GM10248 (cell line): ENCODE measurements around the gene SBK2.

Source experiments
- CTCF ChIA-PET: fragments of 300-600 bp; sonication (Branson Sonifier 250); formaldehyde crosslinking; extraction: SDS; loops from one replicate; lab custom pipeline; 2021; ENCODE audit warnings: antibody characterized with exemption; lab: Yijun Ruan, JAX
- POLR2A ChIA-PET: fragments of 350-650 bp; sonication (Branson Sonifier 250); formaldehyde crosslinking; extraction: SDS; loops from one replicate; lab custom pipeline; 2020; ENCODE audit warnings: antibody characterized with exemption; lab: Yijun Ruan, JAX
- DNase-seq: peaks from one replicate; pipeline ENCODE4 v3.0.0; 2012; ENCODE audit errors: extremely low spot score
- CTCF ChIP-seq: IDR thresholded peaks from 2 replicates; pipeline ENCODE4 v1.5.1; 2012; ENCODE audit warnings: mild to moderate bottlenecking, low read depth; ENCODE audit errors: extremely low read depth, missing control alignments, control extremely low read depth

SBK2 gene

DNA sequence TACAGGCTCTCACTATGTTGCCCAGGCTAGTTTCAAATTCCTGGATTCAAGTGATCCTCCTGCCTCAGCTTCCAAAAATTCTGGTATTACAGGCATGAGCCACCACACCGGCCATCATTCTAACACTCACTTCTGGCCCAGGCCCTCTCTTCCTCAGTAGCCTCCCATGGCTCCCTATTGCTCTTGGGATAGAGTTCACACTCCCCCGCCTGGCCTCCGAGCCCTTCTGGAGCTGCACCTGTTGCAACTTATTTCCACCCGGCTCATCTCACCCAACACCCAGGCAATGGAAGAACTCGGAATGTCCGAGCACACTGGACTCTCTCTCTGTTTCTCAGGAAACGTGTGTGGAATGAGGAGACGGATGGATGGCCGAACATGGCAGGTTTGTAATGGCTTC lies 17.4 kb upstream of the SBK2 start:
- ChIA-PET CTCF (interaction anchor here (0.7 kb wide), 1 partner anchor 52 kb away, joined by 3 read pairs; no protein-coding TSS in a partner anchor), POLR2A (no interaction called here)
- DNase-seq: no peak
- TF ChIP-seq CTCF: no peak

DNA sequence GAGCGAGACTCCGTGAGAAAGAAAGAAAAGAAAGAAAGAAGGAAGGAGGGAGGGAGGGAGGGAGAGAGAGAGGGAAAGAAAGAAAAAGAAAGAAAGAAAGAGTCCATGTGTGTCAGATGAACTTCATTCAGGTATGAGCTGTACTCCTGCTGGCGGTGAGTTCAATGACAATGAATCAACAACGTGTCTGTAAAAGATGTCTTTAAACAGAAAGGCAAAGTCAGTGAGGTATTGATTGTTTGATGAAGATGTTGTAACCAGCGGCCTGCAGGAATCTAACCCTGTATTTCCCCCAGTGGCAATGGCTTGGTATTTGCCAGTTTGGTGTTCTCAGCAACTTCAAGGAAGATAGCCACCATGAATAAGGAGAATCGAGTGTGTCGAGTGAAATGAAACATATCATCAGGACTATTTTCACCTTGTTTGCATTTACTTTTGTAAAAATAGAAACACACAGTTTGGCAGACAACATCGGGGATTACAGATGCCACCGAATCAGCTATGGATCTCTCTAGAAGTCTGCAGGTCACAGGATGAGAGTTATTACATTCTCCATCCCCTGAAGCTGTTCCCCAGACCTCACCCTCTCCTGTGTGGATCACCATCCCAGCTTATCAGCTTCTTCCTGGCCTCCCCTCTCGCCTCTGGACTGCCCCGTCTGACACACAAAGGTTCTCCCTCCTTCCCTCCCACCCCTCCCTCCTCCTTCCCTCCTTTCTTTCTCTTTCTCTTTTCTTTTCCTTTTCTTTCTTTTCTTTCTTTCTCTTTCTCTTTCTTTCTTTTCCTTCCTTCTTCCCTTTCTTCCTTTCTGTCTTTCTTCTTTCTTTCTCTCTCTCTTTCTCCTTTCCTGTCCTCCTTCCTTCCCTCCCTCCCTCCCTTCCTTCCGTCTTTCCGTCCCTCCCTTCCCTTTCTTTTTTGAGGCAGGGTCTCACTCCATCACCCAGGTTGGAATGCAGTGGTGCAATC lies 16.6 kb upstream of the SBK2 start:
- no peak for DNase-seq
- CTCF ChIA-PET: interaction anchor here (0.7 to 1.6 kb wide), 2 partner anchors 19 to 53 kb away, joined by 3 to 4 read pairs; no protein-coding TSS in a partner anchor
- TF ChIP-seq CTCF: no peak
- POLR2A ChIA-PET: no interaction called here

DNA sequence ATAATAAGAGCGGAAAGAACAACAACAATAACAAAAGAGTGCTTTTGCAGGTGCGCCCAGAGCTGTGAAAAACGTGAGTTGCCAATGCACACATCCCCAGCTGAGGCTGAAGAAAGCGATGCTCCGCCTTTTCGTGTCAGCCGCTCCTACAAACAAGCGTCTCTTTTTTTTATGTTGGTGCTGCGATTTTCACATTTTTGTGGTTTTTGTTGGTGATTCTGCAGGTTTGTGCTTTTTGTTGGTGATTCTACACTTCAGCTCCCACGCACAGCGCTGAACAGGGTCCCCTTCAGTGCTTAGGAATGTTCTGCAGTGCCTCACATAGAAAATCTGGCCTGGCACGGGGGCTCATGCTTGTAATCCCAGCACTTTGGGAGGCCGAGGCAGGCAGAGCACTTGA lies 15.7 kb upstream of the SBK2 start:
- no peak for TF ChIP-seq CTCF
- CTCF ChIA-PET: interaction anchor here (1.1 to 1.6 kb wide), 2 partner anchors 20 to 49 kb away, joined by 3 to 4 read pairs; no protein-coding TSS in a partner anchor
- no peak for DNase-seq
- POLR2A ChIA-PET: no interaction called here

GRCh38 chr19:55552206-55552605 lies 15.3 kb upstream of the SBK2 start:
- TF ChIP-seq CTCF: no peak
- CTCF ChIA-PET: interaction anchor here (1.1 to 1.6 kb wide), 2 partner anchors 20 to 49 kb away, joined by 3 to 4 read pairs; no protein-coding TSS in a partner anchor
- no peak for DNase-seq
- POLR2A ChIA-PET: no interaction called here

DNA sequence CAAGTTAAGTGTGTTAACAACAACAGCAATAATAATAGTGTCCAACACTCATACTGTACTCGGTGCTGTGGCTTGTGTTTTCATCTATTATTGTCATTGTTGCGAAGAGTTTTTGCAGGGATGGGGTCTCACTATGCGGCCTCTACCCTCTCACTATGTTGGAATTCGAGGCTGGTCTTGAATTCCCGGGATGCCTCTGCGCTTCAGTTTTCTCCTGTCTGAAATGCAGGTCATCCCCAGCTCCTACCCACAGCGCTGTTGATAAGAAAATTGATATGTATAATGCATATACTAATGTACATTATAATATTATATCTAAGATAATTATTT lies 13.4 kb upstream of the SBK2 start:
- DNase-seq: no peak
- POLR2A ChIA-PET: no interaction called here
- TF ChIP-seq CTCF: no peak
- CTCF ChIA-PET: interaction anchor here (1.0 to 1.2 kb wide), 2 partner anchors 8 to 83 kb away, joined by 3 read pairs; no protein-coding TSS in a partner anchor

GRCh38 chr19:55549500-55550320 lies 12.8 kb upstream of the SBK2 start:
- TF ChIP-seq CTCF: no peak
- no peak for DNase-seq
- ChIA-PET CTCF (interaction anchor here (0.9 to 1.2 kb wide), 3 partner anchors 8 to 83 kb away, joined by 3 read pairs; no protein-coding TSS in a partner anchor), POLR2A (no interaction called here)
